Measurements from ENCODE around the gene PRRG2.

The PRRG2 gene

DNA sequence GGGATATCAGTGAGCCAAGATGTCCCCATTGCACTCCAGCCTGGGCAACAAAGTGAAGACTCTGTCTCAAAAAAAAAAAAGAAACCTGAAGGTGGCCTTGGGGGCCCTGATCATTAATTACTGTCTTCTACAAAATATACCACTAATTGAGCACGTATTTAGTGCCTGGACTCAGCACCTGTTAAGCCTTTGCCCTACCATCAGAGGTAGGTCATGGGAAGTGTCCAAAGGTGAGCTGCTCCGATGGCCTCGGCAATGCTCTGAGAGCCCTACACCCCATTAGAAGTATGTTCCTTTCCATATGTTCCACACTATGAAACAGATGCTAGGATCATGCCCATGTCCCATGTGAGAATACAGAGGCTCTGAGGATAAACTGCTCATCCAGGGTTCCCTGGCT, 21.7 kb upstream of the PRRG2 start:
- Histone ChIP-seq H3K36me3 (peaks cover 70% of the 10 kb centered on the region), H3K4me3 (ENCODE audit: low read depth in 1 of 2, low read length in 1 of 2) (no peak overlapping the region), H3K4me1 (ENCODE audit: control insufficient read depth in 1 of 2, insufficient read depth in 1 of 2, low read depth in 1 of 2, low read length in 1 of 2) (peaks cover 7 to 10% of the 10 kb centered on the region in 2 experiments), H3K27me3 (no peaks in the 10 kb centered on the region), H3K27ac (no peak overlapping the region), H3K9me3 (no peaks in the 10 kb centered on the region)
- TF ChIP-seq, protein P1, sequence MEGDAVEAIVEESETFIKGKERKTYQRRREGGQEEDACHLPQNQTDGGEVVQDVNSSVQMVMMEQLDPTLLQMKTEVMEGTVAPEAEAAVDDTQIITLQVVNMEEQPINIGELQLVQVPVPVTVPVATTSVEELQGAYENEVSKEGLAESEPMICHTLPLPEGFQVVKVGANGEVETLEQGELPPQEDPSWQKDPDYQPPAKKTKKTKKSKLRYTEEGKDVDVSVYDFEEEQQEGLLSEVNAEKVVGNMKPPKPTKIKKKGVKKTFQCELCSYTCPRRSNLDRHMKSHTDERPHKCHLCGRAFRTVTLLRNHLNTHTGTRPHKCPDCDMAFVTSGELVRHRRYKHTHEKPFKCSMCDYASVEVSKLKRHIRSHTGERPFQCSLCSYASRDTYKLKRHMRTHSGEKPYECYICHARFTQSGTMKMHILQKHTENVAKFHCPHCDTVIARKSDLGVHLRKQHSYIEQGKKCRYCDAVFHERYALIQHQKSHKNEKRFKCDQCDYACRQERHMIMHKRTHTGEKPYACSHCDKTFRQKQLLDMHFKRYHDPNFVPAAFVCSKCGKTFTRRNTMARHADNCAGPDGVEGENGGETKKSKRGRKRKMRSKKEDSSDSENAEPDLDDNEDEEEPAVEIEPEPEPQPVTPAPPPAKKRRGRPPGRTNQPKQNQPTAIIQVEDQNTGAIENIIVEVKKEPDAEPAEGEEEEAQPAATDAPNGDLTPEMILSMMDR (IDR thresholded peaks at IDR 0.05): no peak

DNA sequence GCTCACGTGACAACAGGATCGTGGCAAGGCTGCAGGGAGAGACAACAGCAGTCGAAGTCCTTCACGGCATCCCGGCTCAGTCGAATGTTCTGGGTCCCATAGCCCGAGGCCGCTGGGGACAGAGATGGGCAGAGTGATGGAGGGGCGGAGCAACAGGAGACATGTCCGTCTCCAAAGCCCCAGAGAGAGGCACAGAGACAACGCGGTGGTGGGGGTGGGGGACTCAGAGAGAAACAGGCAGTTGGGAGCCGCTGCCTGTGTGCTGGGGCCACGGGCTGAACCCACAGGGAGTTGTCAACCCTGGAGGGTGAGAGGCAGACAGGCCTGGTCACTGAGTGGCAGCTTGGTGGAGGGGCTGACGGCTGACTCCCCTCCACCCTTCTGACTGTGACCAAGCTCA, 21.2 kb upstream of the PRRG2 start:
- H3K27ac ChIP-seq: peak overlapping the region; percentile 48
- peaks cover 7 to 10% of the 10 kb centered on the region in 2 experiments for H3K4me1 ChIP-seq (ENCODE audit: control insufficient read depth in 1 of 2, insufficient read depth in 1 of 2, low read depth in 1 of 2, low read length in 1 of 2)
- TF ChIP-seq, protein P1 (IDR thresholded peaks at IDR 0.05): no peak
- H3K36me3 ChIP-seq: peaks cover 65% of the 10 kb centered on the region
- H3K4me3 ChIP-seq (ENCODE audit: low read depth in 1 of 2, low read length in 1 of 2): no peak overlapping the region
- H3K9me3 ChIP-seq: no peaks in the 10 kb centered on the region
- no peaks in the 10 kb centered on the region for H3K27me3 ChIP-seq

DNA sequence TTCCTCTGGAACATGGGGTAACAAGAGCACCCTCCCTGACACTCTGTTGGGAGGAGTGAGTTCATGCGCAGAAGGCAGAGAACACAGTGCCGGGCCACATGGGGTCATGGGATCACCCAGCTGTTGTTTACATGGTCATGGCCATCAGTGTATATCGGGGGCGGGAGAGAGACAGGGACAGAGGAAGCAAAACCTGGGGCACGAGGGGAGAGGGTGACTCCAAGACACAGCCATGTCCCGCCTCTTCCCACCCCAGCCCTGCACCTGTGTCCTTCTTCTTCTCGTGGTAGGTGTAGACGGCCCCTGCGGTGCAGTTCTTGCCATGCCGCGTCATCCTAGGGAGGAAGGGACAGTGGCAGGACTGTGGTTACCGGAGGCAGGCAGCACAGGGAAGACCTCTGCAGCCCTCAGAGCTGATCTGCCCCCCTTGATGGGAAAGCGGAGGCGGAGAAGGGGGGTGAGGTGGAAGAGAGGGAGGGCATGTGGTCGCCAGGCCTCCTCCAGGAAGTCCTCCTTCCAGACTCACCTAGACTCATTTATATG, 20.7 kb upstream of the PRRG2 start:
- H3K4me3 ChIP-seq (ENCODE audit: low read depth in 1 of 2, low read length in 1 of 2): no peak overlapping the region

DNA sequence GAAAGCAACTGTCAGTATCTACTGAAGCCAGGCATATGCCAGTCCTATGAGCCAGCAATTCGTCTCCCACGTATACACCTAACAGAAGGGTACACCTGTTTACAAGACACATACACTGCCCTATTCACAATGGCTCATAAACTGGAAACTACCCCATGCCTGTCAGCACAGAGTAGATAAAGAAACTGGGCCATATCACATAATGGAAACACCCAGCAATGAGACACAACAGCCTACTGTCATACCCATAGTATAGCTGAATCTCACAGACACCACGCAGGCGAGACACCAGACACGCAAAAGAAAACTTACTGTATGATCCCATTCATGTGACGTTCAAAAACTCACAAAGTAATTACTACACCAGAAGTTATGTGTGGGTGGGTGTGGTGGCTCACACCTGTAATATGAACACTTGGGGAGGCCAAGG, 16.5 kb upstream of the PRRG2 start:
- Histone ChIP-seq H3K4me3 (ENCODE audit: low read depth in 1 of 2, low read length in 1 of 2) (no peak overlapping the region), H3K4me1 (ENCODE audit: control insufficient read depth in 1 of 2, insufficient read depth in 1 of 2, low read depth in 1 of 2, low read length in 1 of 2) (peaks cover 7 to 10% of the 10 kb centered on the region in 2 experiments), H3K27ac (no peak overlapping the region), H3K36me3 (peaks cover 26% of the 10 kb centered on the region), H3K27me3 (no peaks in the 10 kb centered on the region), H3K9me3 (no peaks in the 10 kb centered on the region)
- TF ChIP-seq, protein P1 (IDR thresholded peaks at IDR 0.05): no peak

More for the DNA sequence above, 20.7 kb upstream of the PRRG2 start:
- Histone ChIP-seq H3K27ac (peak overlapping the region; percentile 48), H3K27me3 (no peaks in the 10 kb centered on the region), H3K36me3 (peaks cover 64% of the 10 kb centered on the region), H3K9me3 (no peaks in the 10 kb centered on the region), H3K4me1 (ENCODE audit: control insufficient read depth in 1 of 2, insufficient read depth in 1 of 2, low read depth in 1 of 2, low read length in 1 of 2) (peaks cover 7 to 10% of the 10 kb centered on the region in 2 experiments)
- TF ChIP-seq, protein P1 (IDR thresholded peaks at IDR 0.05): no peak

DNA sequence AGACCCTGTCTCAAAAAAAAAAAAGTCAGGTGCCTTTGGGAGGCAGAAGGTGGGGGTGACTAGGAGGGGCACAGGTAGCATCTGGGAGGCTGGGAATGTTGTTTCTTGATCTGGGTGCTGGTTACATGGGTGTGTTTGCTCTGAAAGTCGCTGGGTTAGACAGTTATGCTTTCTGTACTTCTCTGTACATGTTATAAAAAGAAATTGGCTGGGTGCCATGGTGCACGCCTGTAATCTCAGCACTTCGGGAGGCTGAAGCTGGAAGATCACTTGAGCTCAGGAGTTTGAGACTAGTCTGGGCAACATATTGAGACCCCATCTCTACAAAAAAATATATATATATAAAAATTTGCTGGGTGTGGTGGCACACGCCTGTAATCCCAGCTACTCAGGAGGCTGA, 15.9 kb upstream of the PRRG2 start:
- TF ChIP-seq, protein P1 (IDR thresholded peaks at IDR 0.05): no peak
- Histone ChIP-seq H3K27me3 (no peaks in the 10 kb centered on the region), H3K27ac (no peak overlapping the region), H3K4me3 (ENCODE audit: low read depth in 1 of 2, low read length in 1 of 2) (no peak overlapping the region), H3K36me3 (peaks cover 20% of the 10 kb centered on the region), H3K9me3 (no peaks in the 10 kb centered on the region), H3K4me1 (ENCODE audit: control insufficient read depth in 1 of 2, insufficient read depth in 1 of 2, low read depth in 1 of 2, low read length in 1 of 2) (peaks cover 5 to 9% of the 10 kb centered on the region in 2 experiments)
